Middle frontal gyrus (tissue), 1 donor: ENCODE data around the gene NPDC1.

Source experiments
- DNase-seq: peaks from one replicate; pipeline ENCODE4 v3.0.0-alpha.2; 2015; ENCODE audit warnings: low spot score; ENCODE audit errors: extremely low spot score

NPDC1 gene

DNA sequence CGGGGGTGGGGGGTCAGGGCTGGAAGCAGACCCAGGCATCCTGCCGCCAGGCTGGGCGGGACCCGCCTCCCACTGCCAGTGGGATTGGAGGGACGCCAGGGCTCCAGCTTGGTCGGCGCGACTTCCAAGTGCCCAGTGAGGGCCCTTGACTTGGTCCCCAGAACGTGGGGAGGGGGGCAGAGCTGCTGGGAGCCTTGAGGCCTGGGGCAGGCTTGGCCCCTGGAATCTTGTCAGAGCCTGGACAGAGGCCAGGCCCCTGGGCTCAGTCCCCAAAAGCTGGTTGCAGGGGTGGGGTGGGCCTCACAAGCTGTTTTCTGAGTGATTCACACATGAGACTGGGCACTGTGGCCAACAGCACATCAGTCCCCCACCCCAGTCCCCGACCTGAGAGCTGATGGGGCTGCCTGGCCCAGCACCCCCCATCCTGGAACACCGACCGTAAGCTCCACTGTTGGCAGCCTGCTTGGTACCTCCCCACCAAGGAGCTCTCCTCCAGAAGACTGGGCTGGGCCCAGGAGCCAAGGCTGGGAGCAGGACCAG is 50.1 kb downstream of the NPDC1 start:
- no peak for DNase-seq

DNA sequence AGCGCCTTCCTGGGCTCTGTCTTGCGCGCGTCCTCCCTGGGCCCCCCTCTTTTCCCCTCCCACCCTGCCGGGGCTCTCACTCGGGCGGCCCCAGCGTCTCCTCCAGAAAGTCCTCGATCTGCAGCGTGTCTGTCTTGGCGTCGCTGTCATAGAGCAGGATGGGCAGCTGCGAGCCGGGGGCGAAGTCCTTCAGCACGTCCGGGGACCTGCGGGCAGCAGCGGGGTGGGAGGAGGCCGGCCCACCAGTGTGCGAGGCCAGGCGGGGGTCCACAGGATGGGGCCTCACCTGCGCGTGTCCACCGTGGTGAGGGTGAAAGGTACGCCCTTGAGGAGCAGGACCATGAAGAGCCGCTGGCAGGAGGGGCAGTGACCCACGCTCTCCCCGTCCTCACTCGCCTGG is 50.6 kb downstream of the NPDC1 start:
- DNase-seq = no peak

DNA sequence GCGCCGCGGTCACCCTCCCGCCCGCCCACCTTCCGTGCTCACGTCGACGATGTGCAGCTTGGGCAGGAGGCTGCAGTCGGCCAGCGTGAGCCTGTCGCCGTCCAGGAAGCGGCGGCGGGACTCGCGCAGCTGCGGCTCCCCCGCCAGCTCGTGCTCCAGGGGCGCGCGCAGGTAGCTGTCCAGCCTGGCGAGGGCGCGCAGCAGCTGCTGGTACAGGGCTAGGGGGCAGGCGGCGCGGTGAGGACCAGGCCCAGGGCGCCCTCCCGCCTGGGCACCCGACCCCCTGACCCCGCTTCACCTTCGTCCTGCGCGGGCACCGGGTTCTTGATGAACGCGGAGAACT is 51.1 kb downstream of the NPDC1 start:
- DNase-seq = no peak

DNA sequence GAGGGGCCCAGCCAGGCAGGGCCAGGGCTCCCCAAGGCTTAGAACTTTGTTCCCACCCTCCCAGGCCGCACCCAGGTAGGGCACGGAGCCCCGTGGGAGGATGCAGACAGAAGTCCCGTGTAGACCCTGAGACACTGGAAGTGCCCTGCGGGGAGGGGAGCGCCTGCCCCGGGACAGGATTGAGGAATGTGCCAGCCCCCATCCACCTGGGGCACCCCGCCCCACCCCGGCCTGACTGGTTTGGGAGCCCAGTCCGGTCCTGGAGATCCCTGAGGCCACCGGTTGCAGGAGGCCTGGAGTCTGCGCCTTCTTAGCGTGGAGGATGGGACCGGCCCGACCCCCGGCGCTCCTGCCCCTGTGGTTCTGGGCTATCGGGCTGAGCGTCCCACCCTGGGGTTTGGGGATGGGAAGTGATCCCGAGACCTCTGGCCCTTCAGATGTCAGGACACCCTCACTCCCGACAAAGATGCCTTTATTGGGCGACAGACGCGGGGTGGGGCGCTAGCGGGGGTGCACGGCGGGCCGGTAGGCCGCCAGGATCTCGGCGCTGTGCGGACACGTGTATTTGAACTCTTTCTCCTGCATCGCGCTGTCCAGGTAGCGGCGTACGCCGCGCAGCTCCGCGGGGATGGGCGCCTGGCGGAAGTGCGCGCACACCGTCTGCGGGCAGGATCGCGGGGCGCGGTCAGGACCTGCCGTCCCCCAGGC is 51.6 kb downstream of the NPDC1 start:
- DNase-seq = no peak

DNA sequence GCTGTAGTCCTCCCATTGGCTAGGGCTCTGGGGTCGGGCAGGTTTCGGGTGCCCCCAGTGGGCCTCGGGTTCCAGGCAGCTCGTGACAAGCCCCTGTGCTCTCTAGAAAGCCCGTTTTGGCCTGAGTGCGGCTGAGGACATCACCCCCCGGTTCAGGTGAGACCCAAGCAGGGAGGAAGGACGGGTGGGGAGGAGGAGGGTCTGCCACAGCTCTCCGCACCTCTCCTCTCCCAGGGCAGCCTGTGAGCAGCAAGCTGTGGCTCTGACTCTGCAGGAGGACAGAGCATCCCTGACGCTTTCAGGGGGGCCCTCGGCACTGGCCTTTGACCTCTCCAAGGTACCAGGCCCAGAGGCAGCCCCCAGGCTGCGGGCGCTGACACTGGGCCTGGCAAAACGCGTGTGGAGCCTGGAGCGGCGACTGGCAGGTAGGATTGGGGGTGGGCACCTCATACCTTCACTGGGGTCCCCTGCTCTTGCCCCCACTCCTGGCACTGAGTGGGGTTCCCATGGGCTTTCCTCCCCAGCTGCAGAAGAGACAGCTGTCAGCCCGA is 53.1 kb downstream of the NPDC1 start:
- DNase-seq = no peak

DNA sequence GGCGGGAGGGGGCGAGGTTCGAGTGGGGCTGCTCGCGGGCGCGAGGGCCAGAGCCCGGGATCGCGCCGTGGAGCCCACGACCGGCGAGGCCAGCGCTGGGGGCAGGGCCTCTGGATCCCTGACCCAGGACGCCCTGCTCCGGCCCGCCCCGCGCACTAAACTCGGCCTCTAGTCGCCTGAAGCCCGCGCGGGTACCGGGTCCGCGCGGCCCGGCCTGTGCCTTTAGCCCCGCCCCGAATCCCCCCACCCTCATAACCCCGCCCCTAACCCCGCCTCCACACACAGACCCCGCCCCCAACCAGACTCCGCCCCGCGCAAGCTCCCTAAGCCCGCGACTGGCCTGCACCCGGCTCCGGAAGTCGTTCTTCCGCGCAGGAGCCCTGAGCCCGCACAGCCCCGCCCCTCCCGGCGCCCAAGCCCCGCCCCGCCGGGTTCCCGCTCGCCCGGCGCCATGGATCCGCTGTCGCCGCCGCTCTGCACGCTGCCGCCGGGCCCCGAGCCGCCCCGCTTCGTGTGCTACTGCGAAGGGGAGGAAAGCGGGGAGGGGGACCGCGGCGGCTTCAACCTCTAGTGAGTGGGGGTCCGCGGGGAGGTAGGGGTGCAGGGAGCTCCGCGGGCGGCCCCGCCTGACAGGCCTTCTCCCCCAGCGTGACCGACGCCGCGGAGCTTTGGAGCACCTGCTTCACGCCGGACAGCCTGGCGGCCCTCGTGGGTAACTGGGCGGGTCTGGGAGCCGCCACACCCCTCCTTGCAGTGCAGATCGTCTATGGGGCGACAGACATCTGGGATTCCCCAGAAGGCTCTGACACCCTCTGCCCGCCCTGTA is 53.8 kb downstream of the NPDC1 start, which contains the start of gene PAXX:
TSS of gene PAXX (plus strand) at position 430 of the 826 bp plus-strand sequence. CDS start at position 452, 22 bp downstream.
- peak; percentile 83 for DNase-seq

DNA sequence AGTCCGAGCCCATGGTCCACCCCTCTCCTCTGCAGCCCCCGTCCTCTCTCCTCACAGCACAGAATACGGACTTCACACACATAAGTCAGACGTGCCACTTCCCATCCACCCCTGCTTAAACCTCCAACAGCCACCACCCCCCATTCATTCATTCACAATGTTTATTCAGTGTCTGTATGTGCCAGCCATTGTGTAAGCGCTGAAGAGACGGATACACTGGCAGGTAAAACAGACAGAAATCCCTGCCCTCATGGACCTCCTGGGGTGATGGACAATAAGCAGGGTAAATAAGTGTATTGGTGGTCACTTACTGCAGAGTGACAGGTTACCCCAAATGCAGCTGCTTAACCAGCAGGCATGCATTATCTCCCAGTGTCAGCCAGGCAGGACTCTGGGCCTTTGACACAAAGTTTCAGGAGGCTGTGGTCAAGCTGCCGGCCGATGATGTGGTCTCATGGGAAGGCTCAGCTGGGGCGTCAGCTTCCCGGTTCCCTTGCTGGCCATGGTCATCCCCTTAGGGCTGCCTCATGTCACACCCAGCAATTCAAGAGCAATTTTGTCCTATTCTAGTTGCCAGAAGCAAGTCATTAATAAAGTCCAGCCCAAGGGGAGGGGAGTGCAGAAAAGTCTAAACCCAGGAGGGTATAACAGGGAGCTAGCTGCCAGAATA is 55.6 kb downstream of the NPDC1 start:
- DNase-seq = no peak
